Pulmonary artery endothelial cell (primary cell): ENCODE results near the gene RPN2. TPM values are rescaled to one million over a fixed set of nuclear protein-coding genes. Genes with fewer than 3 reads are reported as not detected.

Experiments
- total RNA-seq: library from RNA; depleted of rRNA; stranded (reverse); fragments of >200 nt; gene quantifications from 2 replicates; pipeline ENCODE4 v1.2.3, GENCODE V29; 2014

The RPN2 gene
- total RNA-seq, 1 donor from 2014 or later: 200 TPM

Other genes starting within 250 kb of the RPN2 start
- gene SAMHD1, start 227.6 kb upstream of the RPN2 start, total RNA-seq: 19.9 and 32.0 TPM in 2 replicates
- 13.1 and 14.3 TPM in 2 replicates for gene RBL1, start 83.3 kb upstream of the RPN2 start, total RNA-seq
- gene MROH8, start 218 bp downstream of the RPN2 start, total RNA-seq: 0.28 and 0.86 TPM in 2 replicates
- gene GHRH, start 82.5 kb downstream of the RPN2 start, total RNA-seq: not detected in 2 replicates
- gene MANBAL, start 110.3 kb downstream of the RPN2 start, total RNA-seq: 14.0 and 21.2 TPM in 2 replicates
- gene SRC, start 166.8 kb downstream of the RPN2 start, total RNA-seq: 16.6 and 20.2 TPM in 2 replicates